ENCODE measurements around the gene SELENOK.

The SELENOK gene

GRCh38 chr3:53841296-53841695 lies 50.4 kb downstream of the SELENOK start:
- no peak for DNase-seq

DNA sequence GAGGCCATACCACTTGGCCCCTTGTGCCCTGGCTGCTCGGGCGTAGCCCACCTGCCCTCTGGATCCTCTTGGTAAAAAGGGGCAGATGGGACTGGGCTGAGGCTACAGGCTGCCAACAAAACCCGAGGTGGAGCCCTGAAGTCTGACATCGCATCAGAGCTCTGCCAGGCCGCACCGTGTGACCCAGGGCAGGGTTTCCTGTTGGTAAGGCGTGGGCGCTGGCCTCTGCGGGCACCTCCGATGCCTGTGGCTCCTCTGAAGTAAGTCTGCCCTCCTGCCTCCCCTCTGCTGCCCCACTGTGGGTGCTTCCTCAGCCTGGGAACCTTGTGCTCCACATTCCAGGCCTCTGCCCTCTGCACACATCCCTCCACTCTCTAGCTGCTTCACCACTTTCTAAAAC lies 54.3 kb downstream of the SELENOK start:
- DNase-seq, result no peak

DNA sequence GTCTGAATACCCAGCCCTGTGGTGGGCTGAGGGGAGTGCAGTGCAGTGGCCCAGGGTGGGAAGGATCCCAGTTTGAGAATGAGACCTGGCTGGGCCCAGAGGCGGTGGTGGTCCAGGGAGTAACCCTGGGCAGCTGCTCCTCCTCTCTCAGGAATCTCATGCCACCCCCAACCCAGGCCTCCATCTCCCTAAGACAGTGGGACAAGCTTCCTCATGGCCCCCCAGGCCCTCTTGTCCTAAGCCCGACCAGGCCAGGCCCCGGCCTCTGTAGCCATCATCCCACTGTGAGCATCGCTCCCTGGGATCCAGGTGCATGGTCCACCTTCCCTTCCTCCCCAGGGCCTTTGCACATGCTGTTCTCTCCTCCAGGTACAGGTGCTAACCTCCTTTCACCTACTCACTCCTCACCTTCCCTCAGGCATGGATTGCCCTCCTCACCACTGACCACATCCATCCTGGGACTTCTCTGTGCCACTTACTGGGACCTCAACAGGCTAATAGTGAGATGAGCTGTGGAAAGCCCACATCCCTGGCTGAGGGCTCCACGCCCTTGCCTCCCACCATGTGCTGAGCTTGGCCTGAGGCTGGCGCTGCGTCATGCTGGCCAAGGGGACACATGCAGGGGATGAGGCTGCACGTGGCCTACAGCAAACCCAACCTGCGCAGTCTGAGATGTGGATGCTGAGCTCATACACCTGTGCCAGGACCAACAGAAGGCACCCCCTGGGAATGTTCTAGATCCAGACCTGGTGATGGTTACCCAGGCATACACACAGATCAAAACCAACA lies 55.4 kb downstream of the SELENOK start:
- no peak for DNase-seq

GRCh38 chr3:53835257-53835656 lies 56.4 kb downstream of the SELENOK start:
- no peak for DNase-seq

DNA sequence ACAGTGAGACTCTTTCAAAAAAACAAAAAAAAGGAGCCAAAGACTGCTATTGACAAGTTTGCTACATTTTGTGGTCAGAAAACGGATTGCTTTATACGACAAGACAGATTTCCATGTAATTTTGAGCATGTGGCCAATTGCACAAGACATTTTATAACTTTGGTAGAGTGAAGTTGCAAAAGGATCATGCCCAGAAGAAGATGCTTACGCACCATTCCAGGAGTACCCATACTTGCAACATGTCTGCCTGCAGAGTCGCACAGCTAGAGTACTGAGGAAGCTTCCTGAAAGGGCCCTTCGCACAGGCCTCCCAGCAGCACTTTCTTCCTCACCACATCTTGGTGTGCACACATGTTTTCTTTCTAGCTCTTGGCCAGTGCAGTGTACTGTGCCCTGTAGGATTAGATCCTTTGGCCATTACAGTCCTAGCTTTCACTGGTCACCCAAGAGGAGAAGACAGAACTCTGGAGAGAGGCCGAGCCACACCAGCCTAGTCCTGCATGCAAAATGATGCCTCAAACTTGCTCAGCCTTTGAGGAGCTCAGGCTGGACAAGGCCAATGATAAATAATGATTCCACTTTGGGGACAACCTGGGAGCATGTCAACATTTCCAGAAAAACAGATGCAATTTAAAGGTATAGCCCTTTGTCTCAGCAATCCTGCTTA lies 57.1 kb downstream of the SELENOK start:
- no peak for DNase-seq
